Measurements from ENCODE around the gene GRM1.

DNA sequence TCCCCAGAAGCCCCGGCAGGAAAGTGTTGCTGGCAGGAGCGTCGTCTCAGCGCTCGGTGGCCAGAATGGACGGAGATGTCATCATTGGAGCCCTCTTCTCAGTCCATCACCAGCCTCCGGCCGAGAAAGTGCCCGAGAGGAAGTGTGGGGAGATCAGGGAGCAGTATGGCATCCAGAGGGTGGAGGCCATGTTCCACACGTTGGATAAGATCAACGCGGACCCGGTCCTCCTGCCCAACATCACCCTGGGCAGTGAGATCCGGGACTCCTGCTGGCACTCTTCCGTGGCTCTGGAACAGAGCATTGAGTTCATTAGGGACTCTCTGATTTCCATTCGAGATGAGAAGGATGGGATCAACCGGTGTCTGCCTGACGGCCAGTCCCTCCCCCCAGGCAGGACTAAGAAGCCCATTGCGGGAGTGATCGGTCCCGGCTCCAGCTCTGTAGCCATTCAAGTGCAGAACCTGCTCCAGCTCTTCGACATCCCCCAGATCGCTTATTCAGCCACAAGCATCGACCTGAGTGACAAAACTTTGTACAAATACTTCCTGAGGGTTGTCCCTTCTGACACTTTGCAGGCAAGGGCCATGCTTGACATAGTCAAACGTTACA lies 817 bp downstream of the GRM1 start:
- no peak for TF ChIP-seq CTCF (IDR thresholded peaks at IDR 0.05)
- no peak for TF ChIP-seq POLR2A (IDR thresholded peaks at IDR 0.05)
